Measurements from ENCODE around the gene SZT2.

GRCh38 chr1:43438953-43439581 lies 49.4 kb downstream of the SZT2 start:
- no peak for TF ChIP-seq EZH2 (IDR thresholded peaks at IDR 0.05; ENCODE audit: low read length, missing control alignments)
- TF ChIP-seq CTCF (conservative IDR thresholded peaks at IDR 0.05 in 1 of 2, IDR thresholded peaks at IDR 0.05 in 1 of 2; ENCODE audit: low read depth in 1 of 2, low read length in 2 of 2) = no peak
